GM12878 (cell line): Measurements from ENCODE around the gene ELAVL1. TPM values are rescaled to one million over a fixed set of nuclear protein-coding genes. Genes with fewer than 3 reads are reported as not detected.
A peak's percentile ranks its signal among the peaks of the same experiment; 100 is the strongest.

ENCODE experiments used
- ATF2 ChIP-seq: IDR thresholded peaks from 2 replicates; pipeline ENCODE4 v1.6.1; 2012; ENCODE audit warnings: low read length, inconsistent platforms
- ATF3 ChIP-seq: IDR thresholded peaks from 2 replicates; pipeline ENCODE4 v1.6.1; 2011; ENCODE audit warnings: low read depth, mild to moderate bottlenecking, low read length, moderate library complexity, borderline replicate concordance; ENCODE audit errors: extremely low read depth
- CHD2 ChIP-seq: IDR thresholded peaks from 2 replicates; pipeline ENCODE4 v1.6.1; 2011; ENCODE audit warnings: low read depth, low read length, improper control_type of control experiment, borderline replicate concordance
- CTCF ChIP-seq, 3 experiments: IDR thresholded peaks in 2 of 3; conservative IDR thresholded peaks in 1 of 3; 2 replicates each; pipeline ENCODE4 v1.5.1; 2011; ENCODE audit warnings: low read depth in 3 of 3, low read length in 3 of 3, mild to moderate bottlenecking in 3 of 3, control low read depth in 2 of 3, moderate library complexity in 2 of 3, inconsistent platforms in 1 of 3, mixed read lengths in 1 of 3; ENCODE audit not compliant: control insufficient read depth in 2 of 3, insufficient read depth in 1 of 3; ENCODE audit errors: extremely low read depth in 1 of 3
- DPF2 ChIP-seq: fragments of 450-650 bp; IDR thresholded peaks from 2 replicates; pipeline ENCODE4 v1.6.1; 2017; ENCODE audit warnings: mild to moderate bottlenecking
- E4F1 ChIP-seq: fragments of 450-650 bp; IDR thresholded peaks from 2 replicates; pipeline ENCODE4 v1.6.1; 2018; ENCODE audit warnings: borderline replicate concordance, mild to moderate bottlenecking; ENCODE audit not compliant: partially characterized antibody
- HDAC6 ChIP-seq: fragments of 200-600 bp; sonication (generic); IDR thresholded peaks from one replicate; pipeline ENCODE4 v1.8.0; 2017; ENCODE audit warnings: antibody characterized with exemption; ENCODE audit not compliant: unreplicated experiment
- LARP7 ChIP-seq: fragments of 450-650 bp; IDR thresholded peaks from 2 replicates; pipeline ENCODE4 v1.6.1; 2017; ENCODE audit warnings: mild to moderate bottlenecking
- NBN ChIP-seq: fragments of 450-650 bp; IDR thresholded peaks from 2 replicates; pipeline ENCODE4 v1.6.1; 2016
- NFXL1 ChIP-seq: fragments of 450-650 bp; IDR thresholded peaks from 2 replicates; pipeline ENCODE4 v1.6.1; 2017; ENCODE audit warnings: antibody characterized with exemption, mild to moderate bottlenecking, borderline replicate concordance
- PML ChIP-seq: IDR thresholded peaks from 2 replicates; pipeline ENCODE4 v1.6.1; 2012; ENCODE audit warnings: low read length, inconsistent platforms
- POLR2A ChIP-seq: IDR thresholded peaks from 2 replicates; pipeline ENCODE4 v1.6.1; 2011; ENCODE audit warnings: low read depth, mild to moderate bottlenecking, low read length
- REST ChIP-seq: IDR thresholded peaks from 2 replicates; pipeline ENCODE4 v1.6.1; 2012; ENCODE audit warnings: mild to moderate bottlenecking, low read depth, low read length
- RUNX3 ChIP-seq: IDR thresholded peaks from 2 replicates; pipeline ENCODE4 v1.6.1; 2012; ENCODE audit warnings: low read length, inconsistent platforms
- SIN3A ChIP-seq: IDR thresholded peaks from 2 replicates; pipeline ENCODE4 v1.6.1; 2012; ENCODE audit warnings: low read depth, low read length, improper control_type of control experiment
- SIX5 ChIP-seq: IDR thresholded peaks from 2 replicates; pipeline ENCODE4 v1.6.1; 2011; ENCODE audit warnings: mild to moderate bottlenecking, low read depth, low read length, moderate library complexity; ENCODE audit not compliant: severe bottlenecking
- SKIL ChIP-seq: fragments of 450-650 bp; IDR thresholded peaks from 2 replicates; pipeline ENCODE4 v1.6.1; 2017; ENCODE audit warnings: mild to moderate bottlenecking, low read depth, inconsistent platforms; ENCODE audit not compliant: poor library complexity, severe bottlenecking
- TCF3 ChIP-seq: IDR thresholded peaks from 2 replicates; pipeline ENCODE4 v1.6.1; 2012; ENCODE audit warnings: low read depth, mild to moderate bottlenecking, low read length, borderline replicate concordance; ENCODE audit not compliant: insufficient read depth
- polyA plus RNA-seq, 11 experiments: library from polyadenylated mRNA; depleted of rRNA in 4 of 11; unstranded in 6 of 11; stranded (reverse) in 5 of 11; fragments of >200 nt; fragmentation: Nextera tagmentation in 4 of 11; fragmentation: Illumina TruSeq in 1 of 11; extraction: Ambion mirVana in 4 of 11; extraction: Trizol in 1 of 11; gene quantifications; 1 replicate in 1 of 11; 2 replicates in 10 of 11; pipeline versions ENCODE4 v1.2.1 to v1.2.3, GENCODE V29; 2011 to 2016; ENCODE audit warnings: inconsistent platforms in 2 of 11, missing spikeins in 2 of 11, low read depth in 1 of 11
- total RNA-seq, 4 experiments: library from RNA; depleted of rRNA in 3 of 4; stranded (reverse); fragments of >200 nt in 3 of 4; fragmentation: Illumina TruSeq in 1 of 4; extraction: Trizol in 1 of 4; gene quantifications; 2 replicates each; pipeline versions ENCODE4 v1.2.1 to v1.2.3, GENCODE V29; 2013 to 2021

ELAVL1 gene
- total and polyA plus RNA-seq, 10 of the 15 experiments (the other 5 are each of a cell fraction or from before 2014, with no cell fraction given): 7.4 to 155 (median 70.3) TPM

GRCh38 chr19:7944177-7944761, 61.2 kb downstream of the ELAVL1 start (continued):
- peak; percentile 70 to 82 (median 80) for TF ChIP-seq CTCF (IDR thresholded peaks at IDR 0.05 in 2 of 3, conservative IDR thresholded peaks at IDR 0.05 in 1 of 3; ENCODE audit: control insufficient read depth in 2 of 3, extremely low read depth in 1 of 3, insufficient read depth in 1 of 3, low read depth in 3 of 3, low read length in 3 of 3)
- TF ChIP-seq TCF3: no peak; the same call in 1 of the 2 replicates
- no peak for TF ChIP-seq PML
- TF ChIP-seq REST: peak; percentile 57; the same call in 1 of the 2 replicates
- no peak for TF ChIP-seq E4F1
- peak; percentile 65 for TF ChIP-seq SKIL
- TF ChIP-seq NBN: peak; percentile 52; the same call in 1 of the 2 replicates
- TF ChIP-seq SIN3A: 0 out of 2 replicates have a peak, but pooled peaks have one; percentile 7
- no peak for TF ChIP-seq NFXL1
- TF ChIP-seq CHD2: no peak
- 0 out of 2 replicates have a peak, but pooled peaks have one; percentile 4 for TF ChIP-seq DPF2
- no peak for TF ChIP-seq ATF2
- TF ChIP-seq POLR2A: no peak
- no peak; the same call in 1 of the 2 replicates for TF ChIP-seq RUNX3
- TF ChIP-seq SIX5: no peak
- TF ChIP-seq ATF3: no peak
- TF ChIP-seq HDAC6: no peak
- TF ChIP-seq LARP7: 0 out of 2 replicates have a peak, but pooled peaks have one; percentile 28
